ACHN (cell line): ENCODE results near the gene CSNK1A1.
"Not testable (repeated sequence)": the region's sequence is repeated elsewhere in the genome, so short reads cannot be mapped to it uniquely, and the experiment has no call there.

Experiments
- DNase-seq: peaks from one replicate; pipeline ENCODE4 v3.0.0-alpha.2; 2015
- in situ Hi-C: cut with HindIII; loops from 2 replicates; pipeline ENCODE4 v1.10.0; 2017; ENCODE audit warnings: low sequenced_read_pairs, low pct_ligation_motif_present, low pct_unique_long_range_greater_than_20kb

The CSNK1A1 gene

GRCh38 chr5:149578896-149579295 lies 27.7 kb upstream of the CSNK1A1 start:
- no peak for DNase-seq
- in situ Hi-C loops: no loop called here

DNA sequence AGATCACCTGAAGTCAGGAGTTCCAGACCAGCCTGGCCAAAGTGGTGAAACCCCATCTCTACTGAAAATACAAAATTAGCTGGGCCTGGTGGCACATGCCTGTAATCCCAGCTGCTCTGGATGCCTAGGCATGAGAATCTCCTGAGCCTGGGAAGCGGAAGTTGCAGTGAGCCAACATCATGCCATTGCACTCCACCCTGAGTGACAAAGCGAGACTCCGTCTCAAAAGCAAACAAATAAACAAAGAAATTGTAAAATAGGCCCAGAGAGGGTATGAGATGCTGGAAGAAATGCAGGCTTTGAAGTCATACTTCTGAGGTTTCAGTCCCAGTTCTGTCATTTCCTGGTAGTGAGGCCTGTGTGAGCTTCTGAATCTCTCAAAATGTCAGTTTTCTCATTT lies 24.8 kb upstream of the CSNK1A1 start:
- no peak for DNase-seq
- in situ Hi-C loops: no loop called here

DNA sequence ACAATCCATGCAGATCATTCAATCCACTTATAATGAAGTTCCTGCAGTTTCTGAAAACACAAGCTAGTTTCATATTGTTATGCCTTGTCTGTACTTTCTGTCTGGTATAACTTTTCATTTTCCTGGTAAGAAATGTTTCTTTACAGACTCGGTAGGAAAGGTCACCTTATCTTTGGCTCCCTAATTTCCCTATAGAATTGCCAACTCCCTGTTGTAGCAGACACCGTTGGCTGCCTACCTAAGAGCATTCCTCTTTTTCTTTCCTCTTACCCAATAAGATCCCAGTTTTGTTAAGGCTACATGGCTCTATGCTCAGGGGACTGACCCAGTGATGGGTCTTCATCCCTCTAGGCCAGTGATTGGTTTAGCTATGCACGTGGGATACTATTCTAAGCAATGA lies 23.9 kb upstream of the CSNK1A1 start:
- DNase-seq: no peak
- in situ Hi-C loops: no loop called here

- in situ Hi-C loops: no loop called here
- DNase-seq: no peak
Measured at GRCh38 chr5:149572576-149573231, 21.5 kb upstream of the CSNK1A1 start.

DNA sequence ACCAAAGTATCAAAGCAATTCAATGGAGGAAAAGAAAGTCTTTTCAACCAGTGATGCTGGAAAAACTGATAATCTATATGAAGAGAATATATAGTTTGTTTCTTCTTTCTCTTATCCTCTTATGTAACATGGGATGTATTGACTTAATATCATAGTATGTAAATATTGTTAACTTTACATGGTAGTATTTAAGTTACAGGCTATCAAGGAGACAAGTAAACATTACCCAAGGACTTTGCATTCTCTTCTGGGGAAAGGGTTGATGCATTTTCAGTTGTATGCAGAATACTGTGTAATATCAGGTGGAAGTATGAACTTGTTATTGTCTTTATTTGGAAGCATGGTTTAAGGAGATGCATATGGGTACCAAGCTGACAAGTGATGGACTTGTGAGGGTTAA lies 20.9 kb upstream of the CSNK1A1 start:
- no peak for DNase-seq
- in situ Hi-C loops: no loop called here

- in situ Hi-C loops: no loop called here
- DNase-seq: no peak
Measured at GRCh38 chr5:149567226-149567625, 16.0 kb upstream of the CSNK1A1 start.

GRCh38 chr5:149564542-149565140 lies 13.4 kb upstream of the CSNK1A1 start:
- DNase-seq: peak; percentile 76
- in situ Hi-C loops: not testable (repeated sequence)

- no peak for DNase-seq
- in situ Hi-C loops: no loop called here
Measured at GRCh38 chr5:149563466-149563865, 12.2 kb upstream of the CSNK1A1 start.

- peak; percentile 94 for DNase-seq
- in situ Hi-C loops: no loop called here
Measured at GRCh38 chr5:149561848-149562247, 10.6 kb upstream of the CSNK1A1 start.

- no peak for DNase-seq
- in situ Hi-C loops: no loop called here
Measured at GRCh38 chr5:149559706-149560105, 8.5 kb upstream of the CSNK1A1 start.

GRCh38 chr5:149552553-149553160 lies 1.4 kb upstream of the CSNK1A1 start:
- in situ Hi-C loops: no loop called here
- DNase-seq: no peak

- in situ Hi-C loops: no loop called here
- no peak for DNase-seq
Measured at GRCh38 chr5:149552038-149552494, 827 bp upstream of the CSNK1A1 start.

GRCh38 chr5:149550594-149551226 lies 529 bp downstream of the CSNK1A1 start:
- in situ Hi-C loops: no loop called here
- DNase-seq: peak; percentile 12

- peak; percentile 64 for DNase-seq
- in situ Hi-C loops: no loop called here
Measured at GRCh38 chr5:149550268-149550583, 1.0 kb downstream of the CSNK1A1 start.

- in situ Hi-C loops: no loop called here
- DNase-seq: no peak
Measured at GRCh38 chr5:149549461-149550267, 1.6 kb downstream of the CSNK1A1 start.

DNA sequence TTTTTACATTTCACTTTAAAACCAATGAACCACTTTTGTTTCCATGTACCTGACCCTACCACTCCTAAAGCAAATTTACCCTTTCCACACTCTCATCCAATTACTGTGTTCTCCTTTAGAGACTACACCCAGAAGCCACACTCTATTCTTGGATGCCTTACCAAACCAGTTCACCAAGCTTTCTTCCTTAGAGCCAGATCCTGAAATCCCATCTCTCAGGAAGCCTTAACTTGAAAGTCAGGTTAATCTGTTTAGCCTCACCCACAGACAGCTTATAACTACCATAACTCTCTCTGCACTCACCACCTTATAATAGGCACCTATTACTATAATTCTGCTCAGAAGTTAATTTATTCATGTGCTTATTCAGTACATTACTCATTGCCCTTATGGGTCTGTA lies 4.3 kb downstream of the CSNK1A1 start:
- no peak for DNase-seq
- in situ Hi-C loops: no loop called here

- in situ Hi-C loops: no loop called here
- DNase-seq: no peak
Measured at GRCh38 chr5:149545327-149545726, 5.9 kb downstream of the CSNK1A1 start.

GRCh38 chr5:149544028-149544420 lies 7.2 kb downstream of the CSNK1A1 start:
- DNase-seq: no peak
- in situ Hi-C loops: no loop called here
